Kidney (tissue), 14 donors: ENCODE results near the gene TUBB4A. TPM values are rescaled to one million over a fixed set of nuclear protein-coding genes. Genes with fewer than 3 reads are reported as not detected.

Experiments used
- DNase-seq, 5 donors: peaks; one replicate each; pipeline ENCODE4 v3.0.0-alpha.2; 2013 to 2020
- FAIRE-seq: peaks from 2 replicates; lab custom pipeline; 2012; peaks lifted over from hg19 to GRCh38; lab: Jason Lieb, UNC
- H3K27ac ChIP-seq, 2 donors: one replicate each; pipeline ENCODE4 v1.7.0; 2013; ENCODE audit warnings: low read depth in 2 of 2, low read length in 2 of 2, inconsistent platforms in 1 of 2
- H3K27me3 ChIP-seq: one replicate; pipeline ENCODE4 v1.7.1; 2013; ENCODE audit warnings: low read length, inconsistent platforms; ENCODE audit not compliant: control insufficient read depth, insufficient read depth
- H3K36me3 ChIP-seq, 3 donors: one replicate each; pipeline versions ENCODE4 v1.7.0 to v1.7.1; 2013; ENCODE audit warnings: low read length in 3 of 3, control low read depth in 1 of 3, inconsistent platforms in 1 of 3; ENCODE audit not compliant: insufficient read depth in 3 of 3, control insufficient read depth in 2 of 3
- H3K4me1 ChIP-seq, 3 donors: one replicate each; pipeline versions ENCODE4 v1.7.0 to v1.7.1; 2013; ENCODE audit warnings: low read length in 3 of 3, inconsistent platforms in 1 of 3, low read depth in 1 of 3; ENCODE audit not compliant: control insufficient read depth in 2 of 3, insufficient read depth in 2 of 3
- H3K4me3 ChIP-seq, 3 donors: one replicate each; pipeline versions ENCODE4 v1.7.0 to v1.8.1; 2013; ENCODE audit warnings: low read length in 3 of 3, control low read depth in 1 of 3, inconsistent platforms in 1 of 3
- H3K9ac ChIP-seq, 3 donors: one replicate each; pipeline versions ENCODE4 v1.7.0 to v1.7.1; 2013; ENCODE audit warnings: low read length in 3 of 3, control low read depth in 1 of 3, inconsistent platforms in 1 of 3
- H3K9me3 ChIP-seq, 3 donors: one replicate each; pipeline versions ENCODE4 v1.7.0 to v1.7.1; 2013; ENCODE audit warnings: low read length in 3 of 3, control low read depth in 1 of 3, inconsistent platforms in 1 of 3; ENCODE audit not compliant: control insufficient read depth in 2 of 3, insufficient read depth in 1 of 3
- CTCF ChIP-seq: IDR thresholded peaks from 3 replicates; pipeline ENCODE4 v1.5.1; 2012; ENCODE audit warnings: mild to moderate bottlenecking, moderate library complexity, borderline replicate concordance; ENCODE audit not compliant: insufficient read depth; ENCODE audit errors: extremely low read depth
- intact Hi-C: fragments of 100-400 bp; cut with DNase I; formaldehyde crosslinking; loops from one replicate; pipeline ENCODE4 v1.11.1; 2022
- polyA plus RNA-seq: library from polyadenylated mRNA; stranded (reverse); fragments of 350-450 nt; fragmentation: Illumina TruSeq; extraction: RNeasy Lipid Tissue Mini Kit (QIAGEN cat#74804); gene quantifications from one replicate; pipeline ENCODE4 v1.2.3, GENCODE V29; 2014; ENCODE audit warnings: low read depth, low replicate concordance; ENCODE audit not compliant: insufficient read depth
- total RNA-seq: library from RNA; stranded (reverse); fragmentation: NEBNext Ultra II Directional; extraction: Animal tissue kit (Norgen Biotek cat#: 25700); gene quantifications from one replicate; pipeline ENCODE4 v1.2.1, GENCODE V29; 2021
- donor health status: control.
- donor health status: control.
- donor health status: control.
- donor health status: control.
- donor health status: control.
- donor health status: DM: yes; HTN: yes; CAD: no.
- donor health status: Normal renal cell carcinoma (clear cell type).

Gene TUBB4A
- total and polyA plus RNA-seq, 2 donors from 2014 or later, result 4.4 to 11.3 TPM

GRCh38 chr19:6533000-6533328 lies 30.9 kb upstream of the TUBB4A start:
- intact Hi-C loops, result no loop called here
- peaks cover 0 to 8% (median 6%) of the 10 kb centered on the region in 3 donors for H3K4me1 ChIP-seq
- H3K4me3 ChIP-seq, result no peak overlapping the region
- TF ChIP-seq CTCF, result no peak
- H3K27me3 ChIP-seq, result peaks cover 14% of the 10 kb centered on the region
- FAIRE-seq (no peak), DNase-seq (no peak)
- H3K9me3 ChIP-seq, result no peaks in the 10 kb centered on the region
- no peaks in the 10 kb centered on the region for H3K36me3 ChIP-seq
- H3K27ac ChIP-seq, result no peak overlapping the region
- no peak overlapping the region for H3K9ac ChIP-seq

DNA sequence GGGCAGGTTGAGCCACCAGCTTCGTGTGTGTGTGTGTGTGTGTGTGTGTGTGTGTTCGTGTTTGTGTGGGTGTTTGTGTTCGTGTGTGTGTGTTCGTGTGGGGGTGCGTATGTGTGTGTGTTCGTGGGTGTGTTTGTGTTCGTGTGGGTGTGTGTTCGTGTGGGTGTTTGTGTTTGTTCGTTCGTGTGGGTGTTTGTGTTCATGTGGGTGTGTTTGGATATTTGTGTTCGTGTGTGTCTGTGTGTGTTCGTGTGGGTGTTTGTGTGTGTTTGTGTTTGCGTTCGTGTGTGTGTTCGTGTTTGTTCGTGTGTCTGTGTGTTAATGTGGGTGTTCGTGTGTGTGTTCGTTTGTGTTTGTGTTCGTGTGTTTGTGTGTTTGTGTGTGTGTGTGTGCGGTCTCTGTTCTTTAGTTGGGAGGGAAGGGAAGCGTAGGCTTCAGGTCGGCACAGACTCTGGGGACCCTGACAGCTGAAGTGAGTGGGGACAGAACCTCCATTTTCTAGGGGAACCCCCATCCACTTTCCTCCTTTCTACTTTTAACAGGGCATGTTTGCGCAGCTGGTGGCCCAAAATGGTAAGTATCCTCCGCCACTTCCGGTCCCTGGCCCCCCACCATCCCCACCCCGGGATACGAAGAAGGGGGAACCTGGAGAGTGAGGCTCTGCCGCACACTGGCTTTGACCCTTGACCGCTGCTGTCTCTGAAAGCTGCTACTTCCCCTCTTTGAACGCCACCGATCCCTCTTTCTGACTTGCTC lies 30.3 kb upstream of the TUBB4A start:
- Histone ChIP-seq H3K27ac (no peak overlapping the region), H3K4me3 (peak overlapping the region in 1 of 3 donors; percentile 11), H3K4me1 (peaks cover 0 to 8% (median 6%) of the 10 kb centered on the region in 3 donors), H3K9ac (no peak overlapping the region), H3K9me3 (no peaks in the 10 kb centered on the region), H3K36me3 (no peaks in the 10 kb centered on the region), H3K27me3 (peaks cover 14% of the 10 kb centered on the region)
- intact Hi-C loops, result no loop called here
- DNase-seq (no peak), FAIRE-seq (no peak)
- no peak for TF ChIP-seq CTCF

- no peak for DNase-seq
- H3K27ac ChIP-seq, result no peak overlapping the region
- no peak for FAIRE-seq
- peaks cover 14% of the 10 kb centered on the region for H3K27me3 ChIP-seq
- no peaks in the 10 kb centered on the region for H3K9me3 ChIP-seq
- no peak for TF ChIP-seq CTCF
- H3K4me3 ChIP-seq, result no peak overlapping the region
- peaks cover 0 to 8% (median 6%) of the 10 kb centered on the region in 3 donors for H3K4me1 ChIP-seq
- H3K36me3 ChIP-seq, result no peaks in the 10 kb centered on the region
- H3K9ac ChIP-seq, result no peak overlapping the region
- intact Hi-C loops, result no loop called here
Measured at GRCh38 chr19:6531956-6532243, 29.8 kb upstream of the TUBB4A start.
